GM12891 (cell line): ENCODE measurements around the gene RFWD3.
"Not testable (repeated sequence)": the region's sequence is repeated elsewhere in the genome, so short reads cannot be mapped to it uniquely, and the experiment has no call there.

ENCODE experiments used
- DNase-seq: peaks from one replicate; pipeline ENCODE4 v3.0.0; 2011; ENCODE audit warnings: low spot score; ENCODE audit not compliant: insufficient read length
- FAIRE-seq: peaks from 2 replicates; lab custom pipeline; 2011; peaks lifted over from hg19 to GRCh38; lab: Jason Lieb, UNC
- PAX5 ChIP-seq: IDR thresholded peaks from 2 replicates; pipeline ENCODE4 v1.6.1; 2011; ENCODE audit warnings: low read length, moderate library complexity, mild to moderate bottlenecking; ENCODE audit not compliant: insufficient read depth, severe bottlenecking
- POLR2A ChIP-seq: IDR thresholded peaks from 2 replicates; pipeline ENCODE4 v1.6.1; 2011; ENCODE audit warnings: low read depth, low read length, control low read depth
- POLR2AphosphoS5 ChIP-seq: IDR thresholded peaks from 2 replicates; pipeline ENCODE4 v1.6.1; 2011; ENCODE audit warnings: low read depth, low read length, control low read depth
- POU2F2 ChIP-seq: IDR thresholded peaks from 2 replicates; pipeline ENCODE4 v1.6.1; 2011; ENCODE audit warnings: low read depth, mild to moderate bottlenecking, control low read depth, low read length, moderate library complexity
- SPI1 ChIP-seq: IDR thresholded peaks from 2 replicates; pipeline ENCODE4 v1.6.1; 2011; ENCODE audit warnings: low read depth, low read length, control low read depth
- TAF1 ChIP-seq: IDR thresholded peaks from 2 replicates; pipeline ENCODE4 v1.6.1; 2011; ENCODE audit warnings: low read depth, low read length, control low read depth

The RFWD3 gene

DNA sequence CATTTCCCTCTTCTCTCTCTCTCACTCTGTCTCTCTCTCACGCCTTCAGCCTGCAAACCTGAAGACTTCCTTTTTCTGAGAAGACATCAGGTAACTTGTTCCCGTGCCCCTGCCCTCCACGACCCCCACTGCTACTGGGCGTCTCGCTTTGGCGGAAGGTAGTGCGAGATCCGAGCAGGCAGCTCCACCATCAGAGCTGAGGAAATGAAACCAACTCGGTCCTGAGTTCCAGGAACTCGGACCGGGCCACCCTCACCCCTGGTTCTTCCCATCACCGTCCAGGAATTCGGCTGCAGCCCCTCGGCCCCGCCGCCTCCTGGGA lies 33.4 kb upstream of the RFWD3 start:
- DNase-seq, result no peak
- TF ChIP-seq PAX5 (no peak), SPI1 (peak; percentile 72), POLR2AphosphoS5 (no peak), POLR2A (no peak), TAF1 (no peak), POU2F2 (no peak)
- no peak for FAIRE-seq

DNA sequence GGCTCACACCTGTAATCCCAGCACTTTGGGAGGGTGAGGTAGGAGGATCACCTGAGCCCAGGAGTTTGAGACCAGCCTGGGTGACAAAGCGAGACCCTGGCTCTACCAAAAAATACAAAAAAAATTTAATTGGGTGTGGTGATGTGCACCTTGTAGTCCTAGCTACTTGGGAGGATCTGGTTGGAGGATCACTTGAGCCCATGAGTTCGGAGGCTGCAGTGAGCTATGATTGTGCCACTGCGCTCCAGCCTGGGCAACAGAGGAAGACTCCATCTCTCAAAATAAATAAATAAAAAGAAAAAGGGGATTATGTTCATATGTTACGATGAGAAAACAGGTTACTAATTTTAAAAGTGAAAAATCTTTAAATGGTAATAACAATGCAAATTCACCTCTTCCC lies 33.0 kb upstream of the RFWD3 start:
- FAIRE-seq (no peak), DNase-seq (no peak)
- TF ChIP-seq TAF1, result no peak
- TF ChIP-seq POU2F2, result no peak
- no peak for TF ChIP-seq POLR2A
- no peak for TF ChIP-seq SPI1
- no peak for TF ChIP-seq PAX5
- no peak for TF ChIP-seq POLR2AphosphoS5

DNA sequence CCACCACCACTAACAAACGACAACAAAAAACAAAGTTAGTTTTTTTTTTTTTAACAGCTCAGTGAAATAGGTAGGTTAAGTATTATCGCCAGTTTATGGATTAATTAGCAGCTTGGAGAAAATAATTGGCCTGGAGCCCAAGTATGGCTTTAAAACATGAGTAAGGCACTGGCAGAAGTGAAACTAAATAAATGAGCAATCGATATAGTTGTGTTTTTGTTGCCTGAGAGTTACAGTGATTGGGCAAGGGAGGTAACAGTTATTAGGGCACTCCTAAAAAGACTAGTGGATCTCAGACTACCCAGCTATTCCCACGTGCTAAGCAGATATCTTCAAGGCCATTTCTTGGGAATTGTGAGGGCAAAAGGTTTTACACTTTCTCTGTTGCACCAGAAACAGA lies 31.5 kb upstream of the RFWD3 start:
- TF ChIP-seq POU2F2 (no peak), POLR2A (no peak), POLR2AphosphoS5 (no peak), SPI1 (peak; percentile 85)
- FAIRE-seq, result peak; percentile 61
- no peak for DNase-seq

DNA sequence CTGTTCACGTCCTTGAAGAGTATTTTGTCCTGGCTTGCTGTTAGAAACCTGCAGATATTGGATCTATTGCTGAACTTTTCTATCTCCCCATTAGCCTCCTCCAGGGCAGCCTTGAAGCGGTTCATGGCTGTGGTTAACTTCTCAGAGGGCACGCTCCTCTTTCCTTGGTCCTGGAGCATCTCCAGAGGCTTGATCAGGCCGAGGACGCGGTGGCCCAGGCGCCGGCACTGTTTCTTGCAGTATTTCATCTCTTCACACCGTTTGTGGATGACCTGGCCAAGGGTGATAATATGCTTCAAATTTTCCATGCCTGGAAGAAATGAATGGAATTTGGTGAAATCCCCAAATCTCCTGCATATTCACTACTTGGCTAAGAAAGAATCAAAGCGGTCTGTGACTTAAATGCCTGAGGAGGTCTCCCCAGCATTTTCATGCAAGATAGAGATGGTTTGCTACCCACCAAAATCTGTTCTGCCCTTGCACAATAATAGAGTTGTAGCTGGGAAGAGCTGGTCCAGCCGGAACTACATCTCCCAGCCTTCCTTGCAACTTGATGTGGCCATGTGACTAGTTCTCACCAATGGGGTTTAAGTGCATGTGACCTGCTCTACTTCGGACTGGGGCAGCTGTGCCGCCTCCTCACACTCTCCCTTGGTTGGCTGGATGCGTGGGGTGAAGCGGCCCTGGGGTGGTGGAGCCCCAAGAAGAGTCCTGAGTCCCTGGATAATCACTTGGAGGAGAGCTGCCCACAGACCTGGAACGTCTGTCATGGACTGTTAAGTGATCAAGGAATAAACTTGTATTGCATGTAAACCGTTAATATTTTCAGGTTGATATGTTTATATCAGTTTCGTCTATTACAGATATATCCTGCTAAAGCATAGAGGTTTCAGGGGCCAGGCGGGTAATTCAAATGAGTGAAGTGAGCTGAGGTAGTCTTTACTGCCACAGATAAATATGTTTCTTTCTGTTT lies 29.1 kb upstream of the RFWD3 start:
- TF ChIP-seq SPI1 (no peak), POLR2A (no peak), TAF1 (no peak), POLR2AphosphoS5 (no peak), POU2F2 (no peak), PAX5 (no peak)
- peak; percentile 85 for FAIRE-seq

DNA sequence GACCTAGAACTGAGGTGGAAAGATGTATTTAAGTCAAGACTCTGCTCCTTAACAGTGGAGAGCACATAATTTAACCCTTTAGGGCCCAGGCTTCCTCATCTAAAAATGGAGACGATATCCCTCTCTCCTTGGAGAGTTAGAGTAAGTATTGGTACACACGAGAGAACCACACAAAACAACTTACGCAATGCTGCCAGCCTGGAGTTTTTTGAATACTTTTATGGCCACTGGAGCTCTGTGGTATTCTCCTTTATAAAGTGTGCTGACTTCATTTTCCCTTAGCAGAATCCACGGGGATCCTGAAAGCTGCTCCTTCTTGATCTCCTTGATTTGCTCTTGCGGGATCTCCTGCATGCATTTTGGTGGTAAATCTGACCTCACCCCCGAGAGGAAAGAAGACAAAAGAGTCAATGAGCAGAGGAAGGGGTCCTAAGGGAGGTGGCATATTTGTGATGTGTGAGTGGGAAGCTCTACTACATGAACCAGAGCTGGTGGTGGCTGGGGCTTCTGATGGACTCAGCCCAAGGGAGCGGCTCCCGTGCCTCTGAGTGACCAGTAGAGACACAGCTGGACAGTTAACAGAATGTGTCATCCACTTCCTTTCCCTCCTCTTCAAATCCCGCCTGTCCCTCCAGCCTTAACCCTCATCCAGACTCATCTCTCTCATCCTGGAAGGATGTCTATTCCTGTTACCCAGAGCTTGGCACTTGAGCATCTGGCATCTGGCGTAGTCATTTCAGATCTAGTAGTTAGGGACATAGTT lies 24.6 kb upstream of the RFWD3 start:
- DNase-seq, result no peak
- TF ChIP-seq POLR2A (no peak), SPI1 (no peak), POLR2AphosphoS5 (no peak), PAX5 (no peak), POU2F2 (no peak), TAF1 (no peak)
- no peak for FAIRE-seq

More for the DNA sequence above, 29.1 kb upstream of the RFWD3 start:
- DNase-seq, result peak; percentile 61

DNA sequence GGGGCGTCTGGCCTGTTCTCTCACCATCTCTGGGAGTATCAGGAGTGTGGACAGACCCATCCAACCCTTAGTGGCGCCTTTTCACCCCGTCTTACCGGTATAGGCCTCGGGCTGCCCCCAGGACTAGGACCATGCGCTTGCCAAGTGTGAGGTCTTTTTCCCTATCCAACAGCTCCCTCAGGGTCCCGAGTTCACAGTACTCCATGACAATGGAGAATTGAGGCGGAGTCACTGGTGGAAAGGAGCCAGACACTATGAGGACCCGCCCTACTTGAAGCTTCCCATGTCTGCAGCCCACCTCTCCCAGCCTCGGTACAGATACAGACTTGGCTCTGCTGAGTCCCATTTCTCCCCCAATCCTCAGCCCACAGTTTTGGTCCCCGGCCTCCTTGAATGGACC lies 15.9 kb upstream of the RFWD3 start:
- TF ChIP-seq PAX5, result no peak
- TF ChIP-seq TAF1, result no peak
- TF ChIP-seq POLR2A, result no peak
- TF ChIP-seq POLR2AphosphoS5, result no peak
- TF ChIP-seq SPI1, result no peak
- no peak for TF ChIP-seq POU2F2
- no peak for DNase-seq
- FAIRE-seq, result no peak

DNA sequence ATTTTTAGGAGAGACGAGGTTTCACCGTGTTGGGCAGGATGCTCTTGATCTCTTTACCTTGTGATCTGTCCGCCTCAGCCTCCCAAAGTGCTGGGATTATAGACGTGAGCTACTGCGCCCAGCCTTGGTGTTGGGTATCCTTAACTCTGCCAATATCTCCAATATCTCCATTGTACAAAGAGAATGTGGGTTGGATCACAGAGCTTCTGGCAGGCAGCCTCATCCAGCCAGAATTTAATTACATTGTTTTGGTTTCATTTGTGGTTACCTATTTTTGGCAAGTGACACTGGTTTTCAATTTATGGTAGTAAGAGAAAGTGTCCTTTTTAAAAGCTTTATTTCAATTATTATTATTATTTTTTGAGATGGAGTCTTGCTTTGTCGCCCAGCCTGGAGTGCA lies 14.0 kb upstream of the RFWD3 start:
- no peak for FAIRE-seq
- TF ChIP-seq POU2F2, result no peak
- no peak for TF ChIP-seq POLR2AphosphoS5
- TF ChIP-seq TAF1, result no peak
- no peak for TF ChIP-seq SPI1
- no peak for TF ChIP-seq PAX5
- no peak for TF ChIP-seq POLR2A
- no peak for DNase-seq

DNA sequence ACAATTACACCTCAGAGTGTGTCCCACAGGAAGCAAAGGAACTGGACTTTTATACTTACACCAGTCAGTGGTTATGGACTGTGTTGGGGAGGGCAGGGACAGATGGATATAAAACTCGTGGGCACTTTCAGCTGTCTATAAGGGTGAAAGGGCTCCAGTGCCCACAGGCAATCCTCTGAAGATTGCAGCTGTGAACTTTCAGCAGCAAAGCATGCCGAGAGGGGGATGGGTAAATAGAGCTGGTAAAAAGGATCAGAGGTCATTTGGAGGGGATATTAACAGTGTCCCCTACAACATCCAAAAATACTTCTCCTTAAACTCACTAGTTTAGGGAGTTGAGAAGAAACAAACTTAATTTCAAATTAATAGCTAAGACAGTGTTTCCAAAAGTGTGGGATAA lies 13.3 kb upstream of the RFWD3 start:
- DNase-seq (no peak), FAIRE-seq (no peak)
- no peak for TF ChIP-seq PAX5
- TF ChIP-seq TAF1, result no peak
- no peak for TF ChIP-seq SPI1
- TF ChIP-seq POLR2A, result no peak

DNA sequence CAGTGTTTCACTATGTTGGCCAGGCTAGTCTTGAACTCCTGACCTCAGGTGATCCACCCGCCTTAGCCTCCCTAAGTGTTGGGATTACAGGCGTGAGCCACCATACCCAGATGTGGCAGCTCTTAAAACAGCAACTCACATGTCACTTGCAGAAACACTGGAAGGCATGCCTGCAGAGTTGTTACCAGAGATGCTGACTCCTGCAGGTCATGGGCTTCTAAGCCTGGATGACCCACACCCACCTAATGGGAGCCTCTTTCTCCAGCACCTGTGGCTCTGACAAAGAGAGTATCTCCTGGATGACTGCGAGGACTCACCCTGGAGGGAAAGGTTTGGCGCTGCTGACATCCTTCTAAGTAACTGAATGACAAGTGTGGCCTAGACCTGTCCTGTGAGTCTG lies 11.2 kb upstream of the RFWD3 start:
- TF ChIP-seq SPI1, result no peak
- no peak for TF ChIP-seq PAX5
- TF ChIP-seq POLR2AphosphoS5, result no peak
- TF ChIP-seq POU2F2, result no peak
- no peak for TF ChIP-seq POLR2A
- no peak for TF ChIP-seq TAF1
- no peak for DNase-seq
- FAIRE-seq, result no peak

DNA sequence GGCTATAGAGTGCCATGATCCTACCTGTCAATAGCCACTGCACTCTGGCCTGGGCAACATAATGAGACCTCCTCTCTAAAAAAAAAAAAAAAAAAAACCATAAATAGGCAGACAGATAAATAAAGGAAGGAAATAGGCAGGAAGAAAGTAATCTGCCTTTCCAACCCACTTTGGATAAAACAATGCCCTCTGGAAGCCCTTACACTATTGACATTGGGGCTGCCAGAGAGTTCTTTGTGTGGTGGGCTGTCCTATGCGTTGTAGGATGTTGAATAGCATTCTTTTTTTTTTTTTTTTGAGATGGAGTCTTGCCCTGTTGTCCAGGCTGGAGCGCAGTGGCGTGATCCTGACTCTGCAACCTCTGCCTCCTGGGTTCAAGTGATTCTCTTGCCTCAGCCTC lies 7.2 kb upstream of the RFWD3 start:
- FAIRE-seq (no peak), DNase-seq (no peak)
- no peak for TF ChIP-seq TAF1
- no peak for TF ChIP-seq POLR2A
- no peak for TF ChIP-seq SPI1
- TF ChIP-seq POU2F2, result no peak
- no peak for TF ChIP-seq POLR2AphosphoS5
- TF ChIP-seq PAX5, result no peak

DNA sequence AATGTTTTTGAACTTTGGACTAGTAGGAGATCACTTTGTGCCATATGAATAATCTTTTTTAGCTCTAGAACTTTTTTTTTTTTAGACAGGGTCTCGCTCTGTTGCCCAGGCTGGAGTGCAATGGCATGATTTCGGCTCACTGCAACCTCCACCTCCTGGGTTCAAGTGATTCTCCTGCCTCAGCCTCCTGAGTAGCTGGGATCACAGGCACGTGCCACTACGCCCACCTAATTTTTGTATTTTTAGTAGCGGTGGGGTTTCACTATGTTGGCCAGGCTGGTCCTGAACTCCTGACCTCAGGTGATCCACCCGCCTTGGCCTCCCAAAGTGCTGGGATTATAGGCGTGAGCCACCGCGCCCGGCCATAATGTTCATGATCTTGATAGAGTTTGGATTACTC lies 2.2 kb upstream of the RFWD3 start:
- not testable (repeated sequence) for DNase-seq, FAIRE-seq
